HPDE6-E6E7 (cell line): Measurements from ENCODE around the gene CHRM5.

ENCODE experiments used
- DNase-seq: peaks from one replicate; pipeline ENCODE4 v3.0.0; 2011; ENCODE audit warnings: missing footprints; ENCODE audit errors: extremely low spot score

Gene CHRM5

GRCh38 chr15:34085746-34086145 is 117.4 kb downstream of the CHRM5 start:
- no peak for DNase-seq

- DNase-seq: no peak
Observed at GRCh38 chr15:34099914-34100313, 131.6 kb downstream of the CHRM5 start.

DNA sequence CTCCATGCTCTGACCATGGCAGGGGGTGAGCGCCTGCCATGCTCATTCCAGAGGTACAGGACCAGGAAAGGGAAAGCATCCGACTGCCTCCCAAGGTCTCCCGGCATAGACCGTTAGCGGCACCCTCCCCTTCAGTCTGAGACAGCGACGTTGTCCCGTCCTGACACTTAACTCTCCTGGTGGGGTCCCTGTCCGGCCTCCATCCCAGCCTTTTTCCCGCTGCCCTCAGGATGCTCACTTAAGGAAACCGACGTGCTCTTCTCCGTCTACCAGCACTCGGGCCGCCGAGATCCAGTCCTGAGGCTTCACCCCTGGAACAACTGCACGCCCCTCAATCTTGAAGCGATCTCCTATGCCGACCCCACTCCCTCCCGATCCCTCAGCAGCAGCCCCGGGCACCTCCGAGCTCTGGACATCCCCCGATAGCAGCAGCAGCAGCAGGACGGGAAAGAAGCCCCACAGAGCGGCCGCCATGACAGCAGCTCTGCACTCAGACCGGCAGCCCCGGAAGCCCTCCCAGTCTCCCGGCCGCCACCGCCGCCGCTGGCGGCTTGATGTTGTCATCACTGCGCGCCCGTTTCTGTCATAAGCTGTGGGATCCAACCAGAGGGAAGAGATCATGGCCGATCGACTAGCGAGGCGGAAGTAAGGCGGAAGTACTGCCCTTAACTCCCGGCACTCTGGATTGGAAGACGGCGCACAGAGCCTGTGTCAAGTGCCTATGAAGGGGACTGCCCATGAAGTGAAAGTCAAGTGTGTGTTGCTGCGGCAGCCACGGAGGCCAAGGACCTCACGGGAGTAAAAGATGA is 133.3 kb downstream of the CHRM5 start, which contains the start of the genes EMC7 and PGBD4:
TSS of gene EMC7 (minus strand) at position 497 of the 809 bp plus-strand sequence. CDS start at position 474, 23 bp downstream.
TSS of gene PGBD4 (plus strand) at position 718 of the 809 bp plus-strand sequence. CDS start 449 bp downstream, outside the sequence.
- peak; percentile 97 for DNase-seq

DNA sequence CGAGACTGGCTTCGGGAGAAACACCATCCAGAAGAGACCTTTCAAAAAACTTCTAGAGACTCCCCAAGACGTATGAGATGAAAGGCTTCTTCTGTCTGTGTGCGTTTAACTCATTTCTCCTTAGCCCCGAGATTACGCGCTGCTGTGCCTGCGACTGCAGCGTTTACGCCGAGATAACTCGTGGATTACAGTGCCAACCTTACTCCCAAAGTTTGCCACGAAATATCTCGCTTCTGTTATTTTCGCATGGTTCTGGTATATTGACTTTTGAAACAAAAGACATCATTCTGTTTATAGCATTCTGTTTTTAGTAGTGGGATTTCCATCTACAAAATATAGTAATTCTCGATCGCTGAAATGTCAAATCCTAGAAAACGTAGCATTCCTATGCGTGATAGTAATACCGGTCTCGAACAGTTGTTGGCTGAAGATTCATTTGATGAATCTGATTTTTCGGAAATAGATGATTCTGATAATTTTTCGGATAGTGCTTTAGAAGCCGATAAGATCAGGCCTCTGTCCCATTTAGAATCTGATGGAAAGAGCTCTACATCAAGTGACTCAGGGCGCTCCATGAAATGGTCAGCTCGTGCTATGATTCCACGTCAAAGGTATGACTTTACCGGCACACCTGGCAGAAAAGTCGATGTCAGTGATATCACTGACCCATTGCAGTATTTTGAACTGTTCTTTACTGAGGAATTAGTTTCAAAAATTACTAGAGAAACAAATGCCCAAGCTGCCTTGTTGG is 134.1 kb downstream of the CHRM5 start:
- DNase-seq: no peak

- no peak for DNase-seq
Observed at GRCh38 chr15:34106423-34106822, 138.1 kb downstream of the CHRM5 start.

- DNase-seq: no peak
Observed at GRCh38 chr15:34107315-34107714, 139.0 kb downstream of the CHRM5 start.

DNA sequence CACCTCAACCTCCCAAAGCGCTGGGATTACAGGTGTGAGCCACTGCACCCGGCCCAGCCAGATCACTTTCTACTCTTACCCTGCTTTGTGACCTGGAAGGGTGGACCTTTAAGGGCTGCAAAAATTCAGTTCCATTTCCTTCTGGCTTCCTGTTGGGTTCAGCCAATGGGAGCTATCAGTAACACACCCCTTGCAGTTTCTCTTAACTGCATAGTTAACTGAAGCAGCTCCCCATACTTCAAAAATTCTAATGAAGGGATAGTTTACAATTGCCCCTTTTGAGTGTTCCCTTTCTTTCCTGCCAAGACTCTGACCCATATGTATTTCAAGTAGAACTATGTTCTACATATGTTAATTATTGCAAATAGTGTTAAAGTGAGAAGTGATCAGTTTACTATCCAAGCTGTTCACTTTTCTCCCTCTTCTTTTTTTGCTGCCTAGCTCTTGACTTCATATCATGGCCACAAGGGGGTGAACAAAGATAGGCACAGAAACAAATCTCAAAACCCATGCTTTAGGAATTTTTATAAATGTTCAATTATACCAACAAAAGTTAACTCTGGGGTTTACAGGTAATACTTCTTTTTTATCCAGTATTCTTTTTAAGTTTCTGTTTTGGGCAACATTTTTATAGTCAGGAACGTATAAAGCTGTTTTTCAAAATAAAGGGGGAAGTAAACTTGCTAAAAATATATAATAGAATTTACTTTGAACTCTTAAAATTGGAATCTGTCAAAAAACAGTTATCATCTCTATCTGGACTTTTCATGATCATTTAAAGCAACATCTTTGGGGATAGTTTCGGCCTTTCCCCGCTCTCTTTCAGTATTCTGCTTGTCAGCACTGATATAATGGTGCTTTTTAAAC is 141.7 kb downstream of the CHRM5 start:
- DNase-seq: peak; percentile 10

- DNase-seq: no peak
Observed at GRCh38 chr15:34111488-34111887, 143.2 kb downstream of the CHRM5 start.

- no peak for DNase-seq
Observed at GRCh38 chr15:34114215-34114614, 145.9 kb downstream of the CHRM5 start.

DNA sequence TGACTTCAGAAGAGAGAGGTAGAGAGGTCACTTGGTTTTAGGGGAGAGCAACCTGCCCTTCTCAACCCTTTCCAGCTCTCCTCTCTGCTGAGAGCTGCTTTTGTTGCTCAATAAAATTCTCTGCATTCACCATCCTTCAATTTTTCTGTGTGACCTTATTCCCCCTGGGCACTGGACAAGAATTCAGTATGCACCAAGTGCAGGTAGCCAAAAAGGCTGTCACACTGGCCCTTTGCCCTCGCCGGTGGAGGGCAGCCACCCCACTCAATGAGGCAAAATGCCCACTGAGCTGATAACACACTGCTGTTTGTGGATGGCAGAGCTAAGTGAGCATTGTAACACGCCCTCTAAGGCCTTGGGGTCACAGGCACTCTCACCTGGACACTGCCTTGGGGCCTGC is 146.4 kb downstream of the CHRM5 start:
- no peak for DNase-seq

DNA sequence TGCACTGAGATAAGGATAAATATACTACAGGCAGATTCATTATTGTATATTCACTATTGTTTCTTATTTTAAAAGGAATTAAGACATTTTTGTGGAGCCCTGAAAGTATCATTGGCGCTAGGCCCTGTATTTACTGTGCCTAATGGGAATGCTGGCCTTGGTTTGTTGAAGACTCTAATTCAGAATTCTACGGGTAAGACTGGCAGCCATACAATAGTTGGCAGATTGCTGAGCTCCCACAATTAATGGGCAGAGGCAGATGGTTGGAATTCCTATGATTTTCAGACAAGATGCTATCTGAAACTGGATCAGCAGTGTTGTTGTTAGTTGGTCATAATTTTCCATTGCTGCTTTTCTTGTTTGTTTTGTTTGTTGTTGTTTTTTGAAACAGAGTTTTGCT is 148.3 kb downstream of the CHRM5 start:
- DNase-seq: no peak
